K562 (cell line): ENCODE results near the gene PGP. TPM values are rescaled to one million over a fixed set of nuclear protein-coding genes. Genes with fewer than 3 reads are reported as not detected.

Source experiments
- ATAC-seq: fragments of 200-7000 bp; cut with Tn5 transposase; 3 replicates; pipeline ENCODE4 v1.9.1; 2020; ENCODE audit warnings: moderate library complexity
- Bru-seq: library from RNA; stranded (reverse); fragments of 400-500 nt; gene quantifications from one replicate; lab custom pipeline; 2021; lab: Mats Ljungman, UMichigan
- BruChase-seq, 2 experiments: library from RNA; stranded (reverse); fragments of 400-500 nt; gene quantifications; one replicate each; lab custom pipeline; 2021; lab: Mats Ljungman, UMichigan
- BruUV-seq: library from RNA; stranded (reverse); fragments of 400-500 nt; replicated peaks from 2 replicates; lab custom pipeline; 2021; lab: Mats Ljungman, UMichigan
- CTCF ChIA-PET: fragments of 300-600 bp; formaldehyde crosslinking; extraction: SDS; loops from one replicate; lab custom pipeline; 2021; ENCODE audit warnings: low intra/inter-chr PET ratio; lab: Yijun Ruan, JAX
- POLR2A ChIA-PET: fragments of 300-600, 350-650 bp; sonication (Branson Sonifier 250); formaldehyde crosslinking; extraction: SDS; loops from one replicate; lab custom pipeline; 2021; ENCODE audit warnings: antibody characterized with exemption, inconsistent platforms; lab: Yijun Ruan, JAX
- DNase-seq, 4 experiments: peaks; one replicate each; pipeline versions ENCODE4 v3.0.0 to v3.0.0-alpha.2; 2011 to 2018; ENCODE audit warnings: low spot score in 3 of 4, mixed read lengths in 3 of 4; ENCODE audit errors: extremely low read depth in 1 of 4
- FAIRE-seq: peaks from 2 replicates; lab custom pipeline; 2011; peaks lifted over from hg19 to GRCh38; lab: Jason Lieb, UNC
- H2AFZ ChIP-seq: 2 replicates; pipeline ENCODE4 v1.6.0; 2011; ENCODE audit warnings: low read depth, low read length, control low read depth, inconsistent platforms
- H3K27ac ChIP-seq: fragments of 200-600 bp; 3 replicates; pipeline ENCODE4 v1.8.0; 2011; ENCODE audit warnings: low read depth, mild to moderate bottlenecking, control low read depth, inconsistent platforms, low read length, moderate library complexity, mixed read lengths; ENCODE audit errors: extremely low read depth
- H3K27me3 ChIP-seq, 2 experiments: fragments of 300-600 bp in 1 of 2; 2 replicates in 1 of 2; 3 replicates in 1 of 2; pipeline versions ENCODE4 v1.6.0 to v1.8.0; 2011; ENCODE audit warnings: inconsistent platforms in 2 of 2, low read length in 2 of 2, mild to moderate bottlenecking in 1 of 2, mixed read lengths in 1 of 2, moderate library complexity in 1 of 2; ENCODE audit not compliant: control insufficient read depth in 2 of 2, insufficient read depth in 2 of 2
- H3K36me3 ChIP-seq: fragments of 300-600 bp; 3 replicates; pipeline ENCODE4 v1.8.0; 2011; ENCODE audit warnings: mild to moderate bottlenecking, low read length, inconsistent platforms; ENCODE audit not compliant: control insufficient read depth, insufficient read depth
- H3K4me1 ChIP-seq, 2 experiments: fragments of 200-600 bp in 1 of 2; replicated peaks in 1 of 2; 2 replicates in 1 of 2; 3 replicates in 1 of 2; pipeline versions ENCODE4 v1.5.1 to v1.8.0; 2011; ENCODE audit warnings: inconsistent platforms in 2 of 2, low read length in 2 of 2, mild to moderate bottlenecking in 1 of 2, mixed read lengths in 1 of 2, moderate library complexity in 1 of 2; ENCODE audit not compliant: control insufficient read depth in 2 of 2, insufficient read depth in 2 of 2
- H3K4me2 ChIP-seq: 2 replicates; pipeline ENCODE4 v1.6.1; 2011; ENCODE audit warnings: low read length, control low read depth, inconsistent platforms, mixed read lengths; ENCODE audit not compliant: insufficient read depth
- H3K4me3 ChIP-seq: fragments of 200-600 bp; sonication (generic), shearing (Covaris generic); 2 replicates; pipeline ENCODE4 v1.5.1; 2016; ENCODE audit warnings: control low read depth, inconsistent platforms
- H3K79me2 ChIP-seq: fragments of 200-600 bp; 3 replicates; pipeline ENCODE4 v1.8.0; 2011; ENCODE audit warnings: low read length, inconsistent platforms; ENCODE audit not compliant: control insufficient read depth, insufficient read depth
- H3K9ac ChIP-seq, 2 experiments: 2 replicates each; pipeline versions ENCODE4 v1.6.0 to v1.6.1; 2011; ENCODE audit warnings: low read depth in 2 of 2, low read length in 2 of 2, control low read depth in 1 of 2, inconsistent platforms in 1 of 2, mild to moderate bottlenecking in 1 of 2, mixed read lengths in 1 of 2; ENCODE audit not compliant: insufficient read depth in 1 of 2
- H3K9me1 ChIP-seq: one replicate; pipeline ENCODE4 v1.6.0; 2011; ENCODE audit warnings: inconsistent platforms, mild to moderate bottlenecking, low read length, moderate library complexity; ENCODE audit not compliant: control insufficient read depth, insufficient read depth
- H3K9me3 ChIP-seq: replicated peaks from 2 replicates; pipeline ENCODE4 v1.5.1; 2011; ENCODE audit warnings: low read depth, low read length, inconsistent platforms; ENCODE audit not compliant: control insufficient read depth, insufficient read depth
- H4K20me1 ChIP-seq: replicated peaks from 2 replicates; pipeline ENCODE4 v1.6.1; 2011; ENCODE audit warnings: low read length, inconsistent platforms, mixed read lengths; ENCODE audit not compliant: control insufficient read depth, insufficient read depth
- ELF2 ChIP-seq: fragments of 250-450 bp; sonication (Bioruptor Pico); IDR thresholded peaks from 2 replicates; pipeline ENCODE4 v1.5.0; 2021; ENCODE audit warnings: mild to moderate bottlenecking
- FOXM1 ChIP-seq, 2 experiments: fragments of 450-650 bp in 1 of 2; sonication (generic) in 1 of 2; formaldehyde crosslinking in 1 of 2; IDR thresholded peaks; 2 replicates each; pipeline versions ENCODE4 v1.6.1 to v1.9.0; 2017 to 2022; ENCODE audit warnings: low read depth in 2 of 2, mild to moderate bottlenecking in 2 of 2, missing genetic modification reagents in 1 of 2, moderate library complexity in 1 of 2
- GABPA ChIP-seq: fragments of 200-800 bp; sonication (Bioruptor generic); conservative IDR thresholded peaks from 2 replicates; pipeline ENCODE4 v1.6.1; 2016; ENCODE audit warnings: low read depth, missing genetic modification characterization, missing compliant biosample characterization
- MLLT1 ChIP-seq, 2 experiments: fragments of 450-650 bp; IDR thresholded peaks; 2 replicates each; pipeline ENCODE4 v1.6.1; 2016
- ZNF766 ChIP-seq: fragments of 200-800 bp; sonication (Bioruptor generic); conservative IDR thresholded peaks from 2 replicates; pipeline ENCODE4 v1.6.1; 2016; ENCODE audit warnings: missing genetic modification characterization, missing compliant biosample characterization
- WGBS: fragments of 100-300 bp; shearing (Covaris generic); methylation state at CpG from one replicate; pipeline ENCODE4 v1.1.6; 2016; ENCODE audit warnings: low coverage, mixed read lengths; ENCODE audit not compliant: insufficient coverage; ENCODE audit errors: missing lambda C conversion rate; 5-methylcytosine and 5-hydroxymethylcytosine counted together
- in situ Hi-C: fragments of 300-500 bp; cut with MboI; formaldehyde crosslinking; loops from 4 replicates; pipeline ENCODE4 v1.15.0; 2018; ENCODE audit warnings: inconsistent platforms, mixed read lengths
- intact Hi-C: fragments of 100-400 bp; cut with micrococcal nuclease; formaldehyde crosslinking; loops from 2 replicates; pipeline ENCODE4 v1.14.2; 2022
- long read RNA-seq, 3 experiments: library from polyadenylated mRNA in 2 of 3; library from RNA in 1 of 3; unstranded in 2 of 3; stranded (forward) in 1 of 3; transcript quantifications; one replicate each; pipeline ENCODE4 v2.0.0, GENCODE V29; 2019 to 2022
- polyA minus RNA-seq, 3 experiments: library from RNA; depleted of rRNA, polyadenylated mRNA; stranded (reverse); fragments of >200 nt; gene quantifications; 2 replicates each; pipeline ENCODE4 v1.2.3, GENCODE V29; 2011
- polyA plus RNA-seq, 8 experiments: library from polyadenylated mRNA; depleted of rRNA in 4 of 8; stranded (reverse) in 5 of 8; unstranded in 3 of 8; fragments of >200 nt; fragmentation: Nextera tagmentation in 2 of 8; fragmentation: Illumina TruSeq in 1 of 8; extraction: Ambion mirVana in 2 of 8; extraction: Trizol in 1 of 8; gene quantifications; 2 replicates each; pipeline versions ENCODE4 v1.2.1 to v1.2.3, GENCODE V29; 2011 to 2014; ENCODE audit warnings: inconsistent platforms in 1 of 8, missing spikeins in 1 of 8
- total RNA-seq, 7 experiments: library from RNA; depleted of rRNA in 6 of 7; stranded (reverse); fragments of >200 nt in 6 of 7; fragmentation: Illumina TruSeq in 2 of 7; extraction: Trizol in 2 of 7; gene quantifications; 2 replicates each; pipeline versions ENCODE4 v1.2.1 to v1.2.3, GENCODE V29; 2011 to 2021; ENCODE audit warnings: low replicate concordance in 1 of 7
- TF ChIP-seq, protein P1 (sequence below), 2 experiments: IDR thresholded peaks; 2 replicates each; pipeline ENCODE4 v1.6.1; 2012; ENCODE audit warnings: improper control_type of control experiment in 2 of 2, low read depth in 2 of 2, low read length in 2 of 2, borderline replicate concordance in 1 of 2
- TF ChIP-seq, protein P2 (sequence below), 3 experiments: fragments of 200-800 bp in 1 of 3; fragments of 250-450 bp in 1 of 3; fragments of 450-650 bp in 1 of 3; sonication (Bioruptor Pico) in 1 of 3; sonication (Bioruptor generic) in 1 of 3; formaldehyde crosslinking in 1 of 3; IDR thresholded peaks; 2 replicates each; pipeline versions ENCODE4 v1.6.1 to v1.8.0; 2016 to 2022; ENCODE audit warnings: mild to moderate bottlenecking in 2 of 3, missing genetic modification characterization in 2 of 3, missing compliant biosample characterization in 1 of 3, moderate library complexity in 1 of 3

The PGP gene
- total RNA-seq (2011; cell fraction: chromatin; rRNA removed; ENCODE audit: low replicate concordance), result 31.1 and 74.2 TPM in 2 replicates
- total RNA-seq (2011; cell fraction: nucleolus; rRNA removed), result 69.6 and 75.5 TPM in 2 replicates
- total RNA-seq (2011; cell fraction: nucleoplasm; rRNA removed), result 40.6 and 42.6 TPM in 2 replicates
- total RNA-seq (2014; rRNA removed) (57.6 and 70.2 TPM in 2 replicates), total RNA-seq (2014; rRNA removed; fragmentation: Illumina TruSeq; extraction: Trizol) (8.5 and 11.4 TPM in 2 replicates), total RNA-seq (2015; rRNA removed; fragmentation: Illumina TruSeq; extraction: Trizol) (24.1 and 26.5 TPM in 2 replicates), total RNA-seq (2021) (44.9 and 49.6 TPM in 2 replicates), polyA plus RNA-seq (2011; rRNA removed) (19.6 and 27.9 TPM in 2 replicates), polyA plus RNA-seq (2014; fragmentation: Illumina TruSeq; extraction: Trizol) (14.2 and 20.7 TPM in 2 replicates), polyA plus RNA-seq (2014; fragmentation: Nextera tagmentation; extraction: Ambion mirVana) (1 to 10 TPM; 1.1 to 3.0 TPM), polyA plus RNA-seq (2014; rRNA removed) (54.0 and 55.6 TPM in 2 replicates), polyA minus RNA-seq (2011; rRNA and poly(A)+ RNA removed) (7.3 and 7.4 TPM in 2 replicates), Bru-seq, nascent RNA (percentile 83 among the genes with signal in this experiment), BruChase-seq, experiment 1, labeled RNA remaining after a 2-hour chase (percentile 63 among the genes with signal in this experiment), BruChase-seq, experiment 2, labeled RNA remaining after a 6-hour chase (percentile 65 among the genes with signal in this experiment)
- polyA plus RNA-seq (2011; cell fraction: cytosol; rRNA removed), result 27.6 and 84.2 TPM in 2 replicates
- 92.6 and 123 TPM in 2 replicates for polyA plus RNA-seq (2011; cell fraction: nucleus; rRNA removed)
- polyA plus RNA-seq (2012), result 33.7 and 34.1 TPM in 2 replicates
- polyA minus RNA-seq (2011; cell fraction: cytosol; rRNA and poly(A)+ RNA removed), result 13.6 and 18.7 TPM in 2 replicates
- 29.8 and 32.1 TPM in 2 replicates for polyA minus RNA-seq (2011; cell fraction: nucleus; rRNA and poly(A)+ RNA removed)
- long read RNA-seq, experiment 1, transcript PGP-201 (2 exons, 2,727 nt), result major isoform, 509 of 570 reads
- long read RNA-seq, experiment 1, partial matches to known transcripts, result 44 of 570 reads
- long read RNA-seq, experiment 1, other reads (novel, unspliced or antisense), result 17 of 570 reads
- long read RNA-seq, experiment 2, transcript PGP-201 (2 exons, 2,727 nt), result major isoform, 118 of 172 reads
- long read RNA-seq, experiment 2, partial matches to known transcripts, result 21 of 172 reads
- long read RNA-seq, experiment 2, other reads (novel, unspliced or antisense), result 33 of 172 reads
- long read RNA-seq, experiment 3, transcript PGP-201 (2 exons, 2,727 nt), result major isoform, 87 of 93 reads
- long read RNA-seq, experiment 3, partial matches to known transcripts, result 1 of 93 reads
- long read RNA-seq, experiment 3, other reads (novel, unspliced or antisense), result 5 of 93 reads

- no peak for DNase-seq
- Histone ChIP-seq H3K36me3 (peaks cover 30% of the 10 kb centered on the region; the same call in 2 of the 3 replicates), H2AFZ (peak within 1 kb of the TSS; percentile 53), H3K4me3 (peak within 1 kb of the TSS; percentile 85), H3K9ac (peak within 1 kb of the TSS; percentile 94 to 99), H3K79me2 (peaks cover 49% of the 10 kb centered on the region), H4K20me1 (peaks cover 21% of the 10 kb centered on the region), H3K27ac (peak within 1 kb of the TSS; percentile 97), H3K4me2 (peak within 1 kb of the TSS; percentile 94), H3K4me1 (peaks cover 31 to 74% of the 10 kb centered on the region in 2 experiments), H3K27me3 (no peaks in the 10 kb centered on the region), H3K9me3 (no peaks in the 10 kb centered on the region), H3K9me1 (no peaks in the 10 kb centered on the region)
- no peak for FAIRE-seq
- POLR2A ChIA-PET, result interaction anchor here (0.5 to 3.1 kb wide), 14 partner anchors 9 to 703 kb away, joined by 3 to 17 read pairs (median 3); partner anchors contain the start of genes E4F1, ECI1 and TRAF7
- in situ Hi-C loops (no loop called here), intact Hi-C loops (no loop called here)
- 0% methylated on average over 23 of the region's 48 CpGs for WGBS
- BruUV-seq, result no TSS peak
- CTCF ChIA-PET, result no interaction called here
- no peak for ATAC-seq
- TF ChIP-seq ZNF766 (CRISPR knock-in tag) (peak; percentile 98), ELF2 (CRISPR knock-in tag) (no peak), FOXM1 (IDR thresholded peaks at IDR 0.05; ENCODE audit: low read depth) (0 out of 2 replicates have a peak, but pooled peaks have one; percentile 48), FOXM1 (CRISPR knock-in tag; IDR thresholded peaks at IDR 0.05; ENCODE audit: low read depth) (no peak), GABPA (peak; percentile 77), MLLT1 (IDR thresholded peaks at IDR 0.05) (peak in 1 of 2 experiments; percentile 97; a peak in 2 of 4 replicates)
- TF ChIP-seq, protein P1, sequence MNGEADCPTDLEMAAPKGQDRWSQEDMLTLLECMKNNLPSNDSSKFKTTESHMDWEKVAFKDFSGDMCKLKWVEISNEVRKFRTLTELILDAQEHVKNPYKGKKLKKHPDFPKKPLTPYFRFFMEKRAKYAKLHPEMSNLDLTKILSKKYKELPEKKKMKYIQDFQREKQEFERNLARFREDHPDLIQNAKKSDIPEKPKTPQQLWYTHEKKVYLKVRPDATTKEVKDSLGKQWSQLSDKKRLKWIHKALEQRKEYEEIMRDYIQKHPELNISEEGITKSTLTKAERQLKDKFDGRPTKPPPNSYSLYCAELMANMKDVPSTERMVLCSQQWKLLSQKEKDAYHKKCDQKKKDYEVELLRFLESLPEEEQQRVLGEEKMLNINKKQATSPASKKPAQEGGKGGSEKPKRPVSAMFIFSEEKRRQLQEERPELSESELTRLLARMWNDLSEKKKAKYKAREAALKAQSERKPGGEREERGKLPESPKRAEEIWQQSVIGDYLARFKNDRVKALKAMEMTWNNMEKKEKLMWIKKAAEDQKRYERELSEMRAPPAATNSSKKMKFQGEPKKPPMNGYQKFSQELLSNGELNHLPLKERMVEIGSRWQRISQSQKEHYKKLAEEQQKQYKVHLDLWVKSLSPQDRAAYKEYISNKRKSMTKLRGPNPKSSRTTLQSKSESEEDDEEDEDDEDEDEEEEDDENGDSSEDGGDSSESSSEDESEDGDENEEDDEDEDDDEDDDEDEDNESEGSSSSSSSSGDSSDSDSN (IDR thresholded peaks at IDR 0.05; ENCODE audit: borderline replicate concordance in 1 of 2, low read depth in 2 of 2, low read length in 2 of 2), result 0 out of 4 replicates have a peak, but pooled peaks of 1 of the 2 experiments have one; percentile 1
- TF ChIP-seq, protein P2, sequence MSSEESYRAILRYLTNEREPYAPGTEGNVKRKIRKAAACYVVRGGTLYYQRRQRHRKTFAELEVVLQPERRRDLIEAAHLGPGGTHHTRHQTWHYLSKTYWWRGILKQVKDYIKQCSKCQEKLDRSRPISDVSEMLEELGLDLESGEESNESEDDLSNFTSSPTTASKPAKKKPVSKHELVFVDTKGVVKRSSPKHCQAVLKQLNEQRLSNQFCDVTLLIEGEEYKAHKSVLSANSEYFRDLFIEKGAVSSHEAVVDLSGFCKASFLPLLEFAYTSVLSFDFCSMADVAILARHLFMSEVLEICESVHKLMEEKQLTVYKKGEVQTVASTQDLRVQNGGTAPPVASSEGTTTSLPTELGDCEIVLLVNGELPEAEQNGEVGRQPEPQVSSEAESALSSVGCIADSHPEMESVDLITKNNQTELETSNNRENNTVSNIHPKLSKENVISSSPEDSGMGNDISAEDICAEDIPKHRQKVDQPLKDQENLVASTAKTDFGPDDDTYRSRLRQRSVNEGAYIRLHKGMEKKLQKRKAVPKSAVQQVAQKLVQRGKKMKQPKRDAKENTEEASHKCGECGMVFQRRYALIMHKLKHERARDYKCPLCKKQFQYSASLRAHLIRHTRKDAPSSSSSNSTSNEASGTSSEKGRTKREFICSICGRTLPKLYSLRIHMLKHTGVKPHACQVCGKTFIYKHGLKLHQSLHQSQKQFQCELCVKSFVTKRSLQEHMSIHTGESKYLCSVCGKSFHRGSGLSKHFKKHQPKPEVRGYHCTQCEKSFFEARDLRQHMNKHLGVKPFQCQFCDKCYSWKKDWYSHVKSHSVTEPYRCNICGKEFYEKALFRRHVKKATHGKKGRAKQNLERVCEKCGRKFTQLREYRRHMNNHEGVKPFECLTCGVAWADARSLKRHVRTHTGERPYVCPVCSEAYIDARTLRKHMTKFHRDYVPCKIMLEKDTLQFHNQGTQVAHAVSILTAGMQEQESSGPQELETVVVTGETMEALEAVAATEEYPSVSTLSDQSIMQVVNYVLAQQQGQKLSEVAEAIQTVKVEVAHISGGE (CRISPR knock-in tag; IDR thresholded peaks at IDR 0.05), result peak in 2 of 3 experiments; percentile 68 to 94; a peak in 4 of 6 replicates
Measured at GRCh38 chr16:2214719-2214968, at the start of gene PGP. Gene PGP, minus strand, starts transcription at chr16:2214840. Its CDS starts 63 bp downstream, at chr16:2214777.
